Endothelial cell of umbilical vein (primary cell): ENCODE measurements around the gene PITPNM3.

Experiments
- CTCF ChIP-seq, 2 donors: IDR thresholded peaks; 1 replicate in 1 of 2; 2 replicates in 1 of 2; pipeline ENCODE4 v1.5.1; 2011; ENCODE audit warnings: low read length in 2 of 2, mild to moderate bottlenecking in 2 of 2, moderate library complexity in 2 of 2, control low read depth in 1 of 2, inconsistent platforms in 1 of 2, low read depth in 1 of 2; ENCODE audit not compliant: insufficient read depth in 1 of 2; ENCODE audit errors: extremely low read depth in 1 of 2
- EZH2 ChIP-seq: IDR thresholded peaks from 2 replicates; pipeline ENCODE4 v1.6.1; 2012; ENCODE audit warnings: borderline replicate concordance, low read depth, mild to moderate bottlenecking, moderate library complexity, low read length, inconsistent platforms; ENCODE audit not compliant: severe bottlenecking
- GATA2 ChIP-seq: IDR thresholded peaks from 2 replicates; pipeline ENCODE4 v1.7.0; 2011; ENCODE audit warnings: low read depth, mild to moderate bottlenecking, moderate library complexity, mixed read lengths, low read length; ENCODE audit not compliant: insufficient read length, insufficient read depth
- MAX ChIP-seq: IDR thresholded peaks from 2 replicates; pipeline ENCODE4 v1.6.1; 2011; ENCODE audit not compliant: insufficient read depth, insufficient read length
- MYC ChIP-seq: IDR thresholded peaks from one replicate; pipeline ENCODE4 v1.6.1; 2011; ENCODE audit warnings: mild to moderate bottlenecking, low read depth, low read length
- POLR2A ChIP-seq: IDR thresholded peaks from 2 replicates; pipeline ENCODE4 v1.6.1; 2012; ENCODE audit warnings: low read depth, mild to moderate bottlenecking, control low read depth, low read length
- POLR2AphosphoS5 ChIP-seq: IDR thresholded peaks from 2 replicates; pipeline ENCODE4 v1.6.1; 2012; ENCODE audit warnings: low read depth, mild to moderate bottlenecking, control low read depth, low read length, moderate library complexity; ENCODE audit not compliant: insufficient read depth

GRCh38 chr17:6548034-6548433, 8.3 kb downstream of the PITPNM3 start:
- TF ChIP-seq CTCF (IDR thresholded peaks at IDR 0.05; ENCODE audit: extremely low read depth in 1 of 2, insufficient read depth in 1 of 2, low read depth in 1 of 2, low read length in 2 of 2) = no peak
- no peak for TF ChIP-seq GATA2
- TF ChIP-seq POLR2A = no peak
- no peak for TF ChIP-seq MYC
- TF ChIP-seq EZH2 = no peak
- TF ChIP-seq POLR2AphosphoS5 = no peak
- no peak for TF ChIP-seq MAX
